Right lobe of liver (tissue), 4 donors: ENCODE measurements around the gene AMOTL2.

Experiments
- CTCF ChIP-seq, 4 donors: fragments of 200-600 bp in 3 of 4; fragments of 450-650 bp in 1 of 4; IDR thresholded peaks; one replicate each; pipeline versions ENCODE4 v1.5.1 to v1.8.0; 2016 to 2022; ENCODE audit warnings: antibody characterized with exemption in 4 of 4, mild to moderate bottlenecking in 2 of 4
- POLR2A ChIP-seq: fragments of 450-650 bp; IDR thresholded peaks from one replicate; pipeline ENCODE4 v1.6.1; 2017; ENCODE audit warnings: antibody characterized with exemption, mild to moderate bottlenecking
- donor health status: DM: no; HTN: no; CAD: no.
- donor health status: DM: no; HTN: no; CAD: no.
- donor health status: DM: no; HTN: yes; CAD: no.

DNA sequence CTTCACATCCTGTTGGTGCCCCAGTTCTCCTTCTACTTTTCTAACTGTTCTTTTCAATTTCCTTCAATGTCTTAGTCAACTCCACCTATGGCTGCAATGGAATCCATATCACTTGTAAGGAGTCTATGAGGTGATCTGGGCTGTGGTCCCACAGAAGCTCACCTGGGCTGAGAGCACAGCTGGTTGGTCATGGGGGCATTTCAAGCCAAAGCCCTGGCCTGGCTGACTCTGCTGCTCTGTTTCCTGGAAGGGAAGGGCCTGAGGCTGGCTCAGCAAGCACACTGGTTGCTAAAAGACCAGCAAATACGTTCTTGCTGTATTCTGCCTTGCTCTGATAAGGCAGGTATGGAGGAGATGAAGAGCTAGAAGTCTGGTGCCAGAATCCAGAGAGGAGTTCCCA lies 29.0 kb downstream of the AMOTL2 start:
- TF ChIP-seq POLR2A (no peak), CTCF (IDR thresholded peaks at IDR 0.05) (no peak)
